ENCODE measurements around the gene NYAP1.
"Not testable (repeated sequence)": the region's sequence is repeated elsewhere in the genome, so short reads cannot be mapped to it uniquely, and the experiment has no call there.

Gene NYAP1

GRCh38 chr7:100444311-100445278 is 39.1 kb upstream of the NYAP1 start:
- no peak for TF ChIP-seq JUND (IDR thresholded peaks at IDR 0.05; ENCODE audit: low read depth)
- in situ Hi-C loops (cut with HindIII; ENCODE audit: low pct_unique_long_range_greater_than_20kb, low sequenced_read_pairs) = no loop called here
- no peak for DNase-seq (ENCODE audit: low read depth in 1 of 2, low spot score in 1 of 2)

GRCh38 chr7:100446040-100446439 is 37.7 kb upstream of the NYAP1 start:
- no peak for DNase-seq (ENCODE audit: low read depth in 1 of 2, low spot score in 1 of 2)

GRCh38 chr7:100447363-100447762 is 36.4 kb upstream of the NYAP1 start:
- DNase-seq (ENCODE audit: low read depth in 1 of 2, low spot score in 1 of 2); in situ Hi-C loops (cut with HindIII; ENCODE audit: low pct_unique_long_range_greater_than_20kb, low sequenced_read_pairs): not testable (repeated sequence)

More at GRCh38 chr7:100446040-100446439, 37.7 kb upstream of the NYAP1 start:
- in situ Hi-C loops (cut with HindIII; ENCODE audit: low pct_unique_long_range_greater_than_20kb, low sequenced_read_pairs) = no loop called here
- no peak for TF ChIP-seq JUND (IDR thresholded peaks at IDR 0.05; ENCODE audit: low read depth)

GRCh38 chr7:100449190-100449795 is 34.4 kb upstream of the NYAP1 start:
- no peak for TF ChIP-seq JUND (IDR thresholded peaks at IDR 0.05; ENCODE audit: low read depth)
- in situ Hi-C loops (cut with HindIII; ENCODE audit: low pct_unique_long_range_greater_than_20kb, low sequenced_read_pairs) = no loop called here
- DNase-seq (ENCODE audit: low read depth in 1 of 2, low spot score in 1 of 2) = no peak

GRCh38 chr7:100452513-100452912 is 31.2 kb upstream of the NYAP1 start:
- in situ Hi-C loops (cut with HindIII; ENCODE audit: low pct_unique_long_range_greater_than_20kb, low sequenced_read_pairs) = no loop called here
- DNase-seq (ENCODE audit: low read depth in 1 of 2, low spot score in 1 of 2) = no peak
- TF ChIP-seq JUND (IDR thresholded peaks at IDR 0.05; ENCODE audit: low read depth) = no peak

- in situ Hi-C loops (cut with HindIII; ENCODE audit: low pct_unique_long_range_greater_than_20kb, low sequenced_read_pairs); DNase-seq (ENCODE audit: low read depth in 1 of 2, low spot score in 1 of 2): not testable (repeated sequence)
Measured at GRCh38 chr7:100453854-100454253, 29.9 kb upstream of the NYAP1 start.

- in situ Hi-C loops (cut with HindIII; ENCODE audit: low pct_unique_long_range_greater_than_20kb, low sequenced_read_pairs) = no loop called here
- no peak for TF ChIP-seq JUND (IDR thresholded peaks at IDR 0.05; ENCODE audit: low read depth)
- no peak for DNase-seq (ENCODE audit: low read depth in 1 of 2, low spot score in 1 of 2)
Measured at GRCh38 chr7:100455206-100455605, 28.5 kb upstream of the NYAP1 start.

- in situ Hi-C loops (cut with HindIII; ENCODE audit: low pct_unique_long_range_greater_than_20kb, low sequenced_read_pairs) = no loop called here
- no peak for DNase-seq (ENCODE audit: low read depth in 1 of 2, low spot score in 1 of 2)
- TF ChIP-seq JUND (IDR thresholded peaks at IDR 0.05; ENCODE audit: low read depth) = no peak
Measured at GRCh38 chr7:100456562-100456961, 27.2 kb upstream of the NYAP1 start.

- TF ChIP-seq JUND (IDR thresholded peaks at IDR 0.05; ENCODE audit: low read depth) = no peak
- in situ Hi-C loops (cut with HindIII; ENCODE audit: low pct_unique_long_range_greater_than_20kb, low sequenced_read_pairs) = no loop called here
- no peak for DNase-seq (ENCODE audit: low read depth in 1 of 2, low spot score in 1 of 2)
Measured at GRCh38 chr7:100457033-100457432, 26.7 kb upstream of the NYAP1 start.

GRCh38 chr7:100464210-100464660 is 19.5 kb upstream of the NYAP1 start, which contains the start of gene SPACDR:
Gene SPACDR (minus strand): TSS chr7:100464260. CDS start chr7:100464025, 235 bp downstream.
- no peak for TF ChIP-seq JUND (IDR thresholded peaks at IDR 0.05; ENCODE audit: low read depth)
- DNase-seq (ENCODE audit: low read depth in 1 of 2, low spot score in 1 of 2) = no peak
- in situ Hi-C loops (cut with HindIII; ENCODE audit: low pct_unique_long_range_greater_than_20kb, low sequenced_read_pairs) = no loop called here

GRCh38 chr7:100464791-100465190 is 18.9 kb upstream of the NYAP1 start:
- in situ Hi-C loops (cut with HindIII; ENCODE audit: low pct_unique_long_range_greater_than_20kb, low sequenced_read_pairs) = no loop called here
- no peak for TF ChIP-seq JUND (IDR thresholded peaks at IDR 0.05; ENCODE audit: low read depth)
- DNase-seq (ENCODE audit: low read depth in 1 of 2, low spot score in 1 of 2) = no peak

GRCh38 chr7:100465299-100465698 is 18.4 kb upstream of the NYAP1 start:
- TF ChIP-seq JUND (IDR thresholded peaks at IDR 0.05; ENCODE audit: low read depth) = no peak
- no peak for DNase-seq (ENCODE audit: low read depth in 1 of 2, low spot score in 1 of 2)
- in situ Hi-C loops (cut with HindIII; ENCODE audit: low pct_unique_long_range_greater_than_20kb, low sequenced_read_pairs) = no loop called here

GRCh38 chr7:100465702-100466311 is 17.9 kb upstream of the NYAP1 start:
- no peak for TF ChIP-seq JUND (IDR thresholded peaks at IDR 0.05; ENCODE audit: low read depth)
- in situ Hi-C loops (cut with HindIII; ENCODE audit: low pct_unique_long_range_greater_than_20kb, low sequenced_read_pairs) = no loop called here
- DNase-seq (ENCODE audit: low read depth in 1 of 2, low spot score in 1 of 2) = peak in 1 of 2 experiments; percentile 26

All from T47D (cell line).